SK-N-SH (cell line): ENCODE data around the gene ELOVL1. TPM values are rescaled to one million over a fixed set of nuclear protein-coding genes. Genes with fewer than 3 reads are reported as not detected.
"Not testable (repeated sequence)": the region's sequence is repeated elsewhere in the genome, so short reads cannot be mapped to it uniquely, and the experiment has no call there.

Experiments used
- CTCF ChIA-PET: fragments of 300-600, 350-600 bp; formaldehyde crosslinking; extraction: SDS; loops from one replicate; lab custom pipeline; 2021; lab: Yijun Ruan, JAX
- POLR2A ChIA-PET: fragments of 350-600 bp; sonication (Branson Sonifier 250); formaldehyde crosslinking; extraction: SDS; loops from one replicate; lab custom pipeline; 2020; ENCODE audit warnings: antibody characterized with exemption, inconsistent platforms; lab: Yijun Ruan, JAX
- DNase-seq: peaks from one replicate; pipeline ENCODE4 v3.0.0; 2012
- H2AFZ ChIP-seq: fragments of 200-600 bp; sonication (generic); 2 replicates; pipeline ENCODE4 v1.8.1; 2016; ENCODE audit warnings: antibody characterized with exemption, mild to moderate bottlenecking, low read depth
- H3F3A ChIP-seq: fragments of 200-600 bp; sonication (generic); replicated peaks from 2 replicates; pipeline ENCODE3; 2016; ENCODE audit warnings: antibody characterized with exemption, mild to moderate bottlenecking; ENCODE audit not compliant: insufficient read depth
- H3K27ac ChIP-seq, 2 experiments: fragments of 200-500 bp in 1 of 2; fragments of 200-600 bp in 1 of 2; sonication (Bioruptor generic) in 1 of 2; sonication (generic), shearing (Covaris generic) in 1 of 2; 2 replicates each; pipeline versions ENCODE4 v1.5.1 to v1.6.1; 2014 to 2016; ENCODE audit warnings: low read depth in 2 of 2, inconsistent platforms in 1 of 2, low read length in 1 of 2, mild to moderate bottlenecking in 1 of 2, mixed read lengths in 1 of 2
- H3K27me3 ChIP-seq: fragments of 200-600 bp; sonication (generic), shearing (Covaris generic); 2 replicates; pipeline ENCODE4 v1.6.1; 2016; ENCODE audit warnings: mixed run types; ENCODE audit not compliant: insufficient read depth
- H3K36me3 ChIP-seq, 2 experiments: fragments of 200-500 bp in 1 of 2; fragments of 200-600 bp in 1 of 2; sonication (Bioruptor generic) in 1 of 2; sonication (generic) in 1 of 2; replicated peaks in 1 of 2; 2 replicates each; pipeline versions ENCODE3 to v1.5.1; 2014 to 2016; ENCODE audit warnings: low read length in 1 of 2, mild to moderate bottlenecking in 1 of 2; ENCODE audit not compliant: insufficient read depth in 2 of 2, control insufficient read depth in 1 of 2
- H3K4me1 ChIP-seq, 2 experiments: fragments of 200-500 bp in 1 of 2; fragments of 200-600 bp in 1 of 2; sonication (Bioruptor generic) in 1 of 2; sonication (generic), shearing (Covaris generic) in 1 of 2; 2 replicates each; pipeline versions ENCODE4 v1.5.1 to v1.6.1; 2014 to 2016; ENCODE audit warnings: low read depth in 1 of 2, low read length in 1 of 2, mixed run types in 1 of 2; ENCODE audit not compliant: insufficient read depth in 2 of 2, control insufficient read depth in 1 of 2
- H3K4me2 ChIP-seq: fragments of 200-600 bp; sonication (generic), shearing (Covaris generic); 2 replicates; pipeline ENCODE4 v1.6.1; 2017; ENCODE audit warnings: mixed run types
- H3K4me3 ChIP-seq, 2 experiments: fragments of 200-500 bp in 1 of 2; fragments of 200-600 bp in 1 of 2; sonication (Bioruptor generic) in 1 of 2; sonication (generic), shearing (Covaris generic) in 1 of 2; 2 replicates each; pipeline versions ENCODE4 v1.5.1 to v1.8.1; 2014 to 2016; ENCODE audit warnings: low read depth in 2 of 2, inconsistent platforms in 1 of 2, low read length in 1 of 2, mild to moderate bottlenecking in 1 of 2, mixed read lengths in 1 of 2, moderate library complexity in 1 of 2
- H3K79me2 ChIP-seq: fragments of 200-600 bp; sonication (generic); 2 replicates; pipeline ENCODE4 v1.8.1; 2017; ENCODE audit warnings: mild to moderate bottlenecking; ENCODE audit not compliant: insufficient read depth
- H3K9ac ChIP-seq: fragments of 200-600 bp; sonication (generic); 2 replicates; pipeline ENCODE4 v1.6.1; 2017; ENCODE audit warnings: mixed run types
- H3K9me2 ChIP-seq: fragments of 200-600 bp; sonication (generic); 2 replicates; pipeline ENCODE4 v1.6.1; 2017; ENCODE audit warnings: mixed run types
- H3K9me3 ChIP-seq: fragments of 200-600 bp; sonication (generic); 2 replicates; pipeline ENCODE4 v1.6.1; 2017; ENCODE audit warnings: mixed run types, mild to moderate bottlenecking, moderate library complexity
- H4K20me1 ChIP-seq: fragments of 200-600 bp; sonication (generic); 2 replicates; pipeline ENCODE4 v1.6.1; 2017; ENCODE audit warnings: mild to moderate bottlenecking, mixed run types; ENCODE audit not compliant: insufficient read depth
- ELF1 ChIP-seq: IDR thresholded peaks from 2 replicates; pipeline ENCODE4 v1.4.0; 2012
- EZH2phosphoT487 ChIP-seq: fragments of 200-600 bp; sonication (generic); IDR thresholded peaks from 2 replicates; pipeline ENCODE4 v1.6.1; 2017; ENCODE audit warnings: low read depth, mixed run types, mild to moderate bottlenecking, antibody characterized with exemption, moderate library complexity, borderline replicate concordance
- FOXJ3 ChIP-seq: sonication (generic); formaldehyde crosslinking; IDR thresholded peaks from 2 replicates; pipeline ENCODE4 v1.5.1; 2020; ENCODE audit warnings: mild to moderate bottlenecking, missing genetic modification reagents
- GABPA ChIP-seq: IDR thresholded peaks from 2 replicates; pipeline ENCODE4 v1.4.0; 2012; ENCODE audit warnings: low read depth, mild to moderate bottlenecking
- GATA2 ChIP-seq: sonication (generic); formaldehyde crosslinking; IDR thresholded peaks from 2 replicates; pipeline ENCODE4 v1.5.0; 2020; ENCODE audit warnings: mild to moderate bottlenecking, missing genetic modification reagents
- JUND ChIP-seq: IDR thresholded peaks from 2 replicates; pipeline ENCODE4 v1.4.0; 2012
- MEF2A ChIP-seq: IDR thresholded peaks from 2 replicates; pipeline ENCODE4 v1.4.0; 2012; ENCODE audit warnings: low read depth, borderline replicate concordance
- NRF1 ChIP-seq: IDR thresholded peaks from 2 replicates; pipeline ENCODE4 v1.6.1; 2012; ENCODE audit warnings: low read depth, mild to moderate bottlenecking, low read length
- POLR2AphosphoS5 ChIP-seq: IDR thresholded peaks from 2 replicates; pipeline ENCODE4 v1.6.1; 2012; ENCODE audit warnings: low read depth, low read length
- RCOR1 ChIP-seq: fragments of 150-350 bp; IDR thresholded peaks from 2 replicates; pipeline ENCODE4 v1.6.1; 2017; ENCODE audit warnings: antibody characterized with exemption, low read length
- RFX5 ChIP-seq: IDR thresholded peaks from 2 replicates; pipeline ENCODE4 v1.6.1; 2012; ENCODE audit warnings: mild to moderate bottlenecking, improper control_type of control experiment, low read length
- RXRA ChIP-seq: IDR thresholded peaks from 2 replicates; pipeline ENCODE4 v1.4.0; 2012; ENCODE audit warnings: low read depth, mild to moderate bottlenecking, borderline replicate concordance
- TAF1 ChIP-seq: IDR thresholded peaks from 2 replicates; pipeline ENCODE4 v1.6.1; 2012; ENCODE audit warnings: low read depth, mild to moderate bottlenecking, low read length, moderate library complexity, borderline replicate concordance
- TCF12 ChIP-seq: IDR thresholded peaks from 2 replicates; pipeline ENCODE4 v1.4.0; 2012
- TEAD4 ChIP-seq: IDR thresholded peaks from 2 replicates; pipeline ENCODE4 v1.4.0; 2012; ENCODE audit warnings: mild to moderate bottlenecking, borderline replicate concordance; ENCODE audit not compliant: insufficient read depth
- ZBTB33 ChIP-seq: IDR thresholded peaks from 2 replicates; pipeline ENCODE4 v1.4.0; 2012; ENCODE audit warnings: low read depth, borderline replicate concordance
- WGBS: methylation state at CpG from one replicate; pipeline ENCODE4 v1.1.6; 2017; ENCODE audit warnings: low lambda C conversion rate; 5-methylcytosine and 5-hydroxymethylcytosine counted together
- polyA plus RNA-seq, 3 experiments: library from polyadenylated mRNA; depleted of rRNA; stranded (reverse); fragments of >200 nt; gene quantifications; 2 replicates each; pipeline ENCODE4 v1.2.3, GENCODE V29; 2012

Gene ELOVL1
- polyA plus RNA-seq, 1 of the 3 experiments (the other 2 are of a cell fraction) = 127 TPM

GRCh38 chr1:43372172-43372571 lies 4.4 kb upstream of the ELOVL1 start (continued):
- TF ChIP-seq RFX5 = no peak
- no peak for TF ChIP-seq EZH2phosphoT487
- no peak for TF ChIP-seq TCF12
- no peak for TF ChIP-seq GABPA
- no peak for TF ChIP-seq MEF2A
- no peak for TF ChIP-seq RCOR1
- no peak for TF ChIP-seq RXRA
- TF ChIP-seq TEAD4 = no peak
- TF ChIP-seq GATA2 (CRISPR knock-in tag) = no peak
- no peak for TF ChIP-seq POLR2AphosphoS5

GRCh38 chr1:43370564-43370963 lies 2.8 kb upstream of the ELOVL1 start:
- H3K4me2 ChIP-seq = no peak overlapping the region
- no peaks in the 10 kb centered on the region for H4K20me1 ChIP-seq
- H3K4me3 ChIP-seq = no peak overlapping the region
- ChIA-PET CTCF (interaction anchor here (1.8 kb wide), 1 partner anchor 144 kb away, joined by 4 read pairs; no protein-coding TSS in a partner anchor), POLR2A (interaction anchor here (0.6 kb wide), 1 partner anchor 115 kb away, joined by 4 read pairs; no protein-coding TSS in a partner anchor)
- no peak for TF ChIP-seq JUND
- no peak for TF ChIP-seq ZBTB33
- TF ChIP-seq FOXJ3 (CRISPR knock-in tag) = no peak
- no peak for TF ChIP-seq GABPA
- TF ChIP-seq ELF1 = no peak
- TF ChIP-seq TAF1 = no peak
- TF ChIP-seq NRF1 = no peak
- no peaks in the 10 kb centered on the region for H3K27me3 ChIP-seq
- no peaks in the 10 kb centered on the region for H3K9me2 ChIP-seq
- 98% methylated on average over 4 of the region's 4 CpGs for WGBS
- H2AFZ ChIP-seq = no peak overlapping the region
- peaks cover 13 to 27% of the 10 kb centered on the region in 2 experiments; a peak in 3 of 4 replicates for H3K4me1 ChIP-seq
- H3K9me3 ChIP-seq = no peaks in the 10 kb centered on the region
- no peak overlapping the region for H3K9ac ChIP-seq
- H3K36me3 ChIP-seq = peaks cover 0 to 9% of the 10 kb centered on the region in 2 experiments
- H3K27ac ChIP-seq = no peak overlapping the region
- H3F3A ChIP-seq = peaks cover 40% of the 10 kb centered on the region
- no peak for DNase-seq
- H3K79me2 ChIP-seq = peaks cover 59% of the 10 kb centered on the region

- H3K9ac ChIP-seq, H3K27me3 ChIP-seq, DNase-seq, H3K4me3 ChIP-seq, POLR2A ChIA-PET, H4K20me1 ChIP-seq, H3K4me2 ChIP-seq, H3K9me2 ChIP-seq, H3K9me3 ChIP-seq, H3K27ac ChIP-seq, H2AFZ ChIP-seq: not testable (repeated sequence)
- Histone ChIP-seq H3F3A (peaks cover 40% of the 10 kb centered on the region), H3K36me3 (peaks cover 6 to 15% of the 10 kb centered on the region in 2 experiments), H3K79me2 (peaks cover 67% of the 10 kb centered on the region), H3K4me1 (peaks cover 13 to 27% of the 10 kb centered on the region in 2 experiments; a peak in 3 of 4 replicates)
- 97% methylated on average over 6 of the region's 6 CpGs for WGBS
- CTCF ChIA-PET = interaction anchor here (0.7 to 1.1 kb wide), 2 partner anchors 10 to 14 kb away, joined by 3 read pairs; no protein-coding TSS in a partner anchor
These were observed 2.0 kb upstream of the ELOVL1 start for GRCh38 chr1:43369779-43370178.
